SK-N-SH (cell line): ENCODE measurements around the gene TMEM131L.

Experiments
- CHD2 ChIP-seq: fragments of 150-350 bp; IDR thresholded peaks from 2 replicates; pipeline ENCODE4 v1.6.1; 2018; ENCODE audit warnings: low read length; ENCODE audit not compliant: partially characterized antibody
- CTCF ChIP-seq: fragments of 200-600 bp; sonication (generic); IDR thresholded peaks from 2 replicates; pipeline ENCODE4 v1.6.1; 2017; ENCODE audit warnings: antibody characterized with exemption, mild to moderate bottlenecking, moderate library complexity
- EZH2phosphoT487 ChIP-seq: fragments of 200-600 bp; sonication (generic); IDR thresholded peaks from 2 replicates; pipeline ENCODE4 v1.6.1; 2017; ENCODE audit warnings: low read depth, mixed run types, mild to moderate bottlenecking, antibody characterized with exemption, moderate library complexity, borderline replicate concordance
- GABPA ChIP-seq: IDR thresholded peaks from 2 replicates; pipeline ENCODE4 v1.4.0; 2012; ENCODE audit warnings: low read depth, mild to moderate bottlenecking
- MAX ChIP-seq: IDR thresholded peaks from 2 replicates; pipeline ENCODE4 v1.4.0; 2012; ENCODE audit warnings: low read depth
- MXI1 ChIP-seq: IDR thresholded peaks from 2 replicates; pipeline ENCODE4 v1.6.1; 2012; ENCODE audit warnings: mild to moderate bottlenecking, low read depth, low read length, improper control_type of control experiment
- POLR2AphosphoS5 ChIP-seq: IDR thresholded peaks from 2 replicates; pipeline ENCODE4 v1.6.1; 2012; ENCODE audit warnings: low read depth, low read length
- SIN3A ChIP-seq: IDR thresholded peaks from 2 replicates; pipeline ENCODE4 v1.6.1; 2012; ENCODE audit warnings: low read depth, mild to moderate bottlenecking, low read length, moderate library complexity, borderline replicate concordance
- TAF1 ChIP-seq: IDR thresholded peaks from 2 replicates; pipeline ENCODE4 v1.6.1; 2012; ENCODE audit warnings: low read depth, mild to moderate bottlenecking, low read length, moderate library complexity, borderline replicate concordance
- TCF12 ChIP-seq: IDR thresholded peaks from 2 replicates; pipeline ENCODE4 v1.4.0; 2012
- USF2 ChIP-seq: fragments of 150-350 bp; IDR thresholded peaks from 2 replicates; pipeline ENCODE4 v1.6.1; 2017; ENCODE audit warnings: antibody characterized with exemption, low read length, low read depth, borderline replicate concordance

- TF ChIP-seq CTCF (no peak), GABPA (no peak), POLR2AphosphoS5 (no peak), MXI1 (no peak), MAX (no peak), SIN3A (no peak), EZH2phosphoT487 (no peak), TAF1 (no peak), TCF12 (no peak), USF2 (no peak), CHD2 (no peak)
Observed at GRCh38 chr4:153510252-153511001, 44.3 kb downstream of the TMEM131L start.
